ENCODE results near the gene B4GALT5. TPM values are rescaled to one million over a fixed set of nuclear protein-coding genes. Genes with fewer than 3 reads are reported as not detected.
A peak's percentile ranks its signal among the peaks of the same experiment; 100 is the strongest.
"Not testable (repeated sequence)": the region's sequence is repeated elsewhere in the genome, so short reads cannot be mapped to it uniquely, and the experiment has no call there.

B4GALT5 gene
- total and polyA plus RNA-seq, 2 donors from 2014 or later: 21.4 to 73.3 TPM

GRCh38 chr20:49724408-49725223 lies 10.9 kb upstream of the B4GALT5 start:
- Histone ChIP-seq H3K9ac (ENCODE audit: low read length in 3 of 3) (peak overlapping the region in 1 of 3 donors; percentile 44), H3K27ac (ENCODE audit: low read depth in 2 of 2, low read length in 2 of 2) (peak overlapping the region; percentile 17 to 84), H3K4me3 (ENCODE audit: low read length in 3 of 3) (peak overlapping the region in 2 of 3 donors; percentile 11 to 30), H3K4me1 (ENCODE audit: control insufficient read depth in 2 of 3, insufficient read depth in 2 of 3, low read depth in 1 of 3, low read length in 3 of 3) (peaks cover 0 to 7% (median 6%) of the 10 kb centered on the region in 3 donors), H3K27me3 (ENCODE audit: control insufficient read depth, insufficient read depth, low read length) (no peaks in the 10 kb centered on the region), H3K36me3 (ENCODE audit: control insufficient read depth in 2 of 3, insufficient read depth in 3 of 3, low read length in 3 of 3) (no peaks in the 10 kb centered on the region), H3K9me3 (ENCODE audit: control insufficient read depth in 2 of 3, insufficient read depth in 1 of 3, low read length in 3 of 3) (no peaks in the 10 kb centered on the region)
- DNase-seq: peak; percentile 65 to 91 (median 82)
- intact Hi-C loops (cut with DNase I): no loop called here
- FAIRE-seq: peak; percentile 53
- no peak for TF ChIP-seq CTCF (IDR thresholded peaks at IDR 0.05; ENCODE audit: borderline replicate concordance, extremely low read depth, insufficient read depth)

GRCh38 chr20:49723758-49724157 lies 10.1 kb upstream of the B4GALT5 start:
- FAIRE-seq; H3K27ac ChIP-seq (ENCODE audit: low read depth in 2 of 2, low read length in 2 of 2); H3K4me3 ChIP-seq (ENCODE audit: low read length in 3 of 3); H3K4me1 ChIP-seq (ENCODE audit: control insufficient read depth in 2 of 3, insufficient read depth in 2 of 3, low read depth in 1 of 3, low read length in 3 of 3); H3K27me3 ChIP-seq (ENCODE audit: control insufficient read depth, insufficient read depth, low read length); H3K9me3 ChIP-seq (ENCODE audit: control insufficient read depth in 2 of 3, insufficient read depth in 1 of 3, low read length in 3 of 3); H3K36me3 ChIP-seq (ENCODE audit: control insufficient read depth in 2 of 3, insufficient read depth in 3 of 3, low read length in 3 of 3); H3K9ac ChIP-seq (ENCODE audit: low read length in 3 of 3); intact Hi-C loops (cut with DNase I); DNase-seq: not testable (repeated sequence)

GRCh38 chr20:49721326-49721725 lies 7.6 kb upstream of the B4GALT5 start:
- H3K4me3 ChIP-seq (ENCODE audit: low read length in 3 of 3); DNase-seq; H3K9ac ChIP-seq (ENCODE audit: low read length in 3 of 3); H3K27ac ChIP-seq (ENCODE audit: low read depth in 2 of 2, low read length in 2 of 2); intact Hi-C loops (cut with DNase I); H3K36me3 ChIP-seq (ENCODE audit: control insufficient read depth in 2 of 3, insufficient read depth in 3 of 3, low read length in 3 of 3); H3K4me1 ChIP-seq (ENCODE audit: control insufficient read depth in 2 of 3, insufficient read depth in 2 of 3, low read depth in 1 of 3, low read length in 3 of 3); H3K27me3 ChIP-seq (ENCODE audit: control insufficient read depth, insufficient read depth, low read length); H3K9me3 ChIP-seq (ENCODE audit: control insufficient read depth in 2 of 3, insufficient read depth in 1 of 3, low read length in 3 of 3); FAIRE-seq: not testable (repeated sequence)

GRCh38 chr20:49715466-49715865 lies 1.8 kb upstream of the B4GALT5 start:
- Histone ChIP-seq H3K27ac (ENCODE audit: low read depth in 2 of 2, low read length in 2 of 2) (no peak overlapping the region), H3K4me1 (ENCODE audit: control insufficient read depth in 2 of 3, insufficient read depth in 2 of 3, low read depth in 1 of 3, low read length in 3 of 3) (peaks cover 3 to 12% (median 11%) of the 10 kb centered on the region in 3 donors), H3K4me3 (ENCODE audit: low read length in 3 of 3) (no peak overlapping the region), H3K9ac (ENCODE audit: low read length in 3 of 3) (no peak overlapping the region), H3K27me3 (ENCODE audit: control insufficient read depth, insufficient read depth, low read length) (no peaks in the 10 kb centered on the region), H3K36me3 (ENCODE audit: control insufficient read depth in 2 of 3, insufficient read depth in 3 of 3, low read length in 3 of 3) (no peaks in the 10 kb centered on the region), H3K9me3 (ENCODE audit: control insufficient read depth in 2 of 3, insufficient read depth in 1 of 3, low read length in 3 of 3) (no peaks in the 10 kb centered on the region)
- intact Hi-C loops (cut with DNase I): no loop called here
- no peak for DNase-seq
- no peak for FAIRE-seq
- no peak for TF ChIP-seq CTCF (IDR thresholded peaks at IDR 0.05; ENCODE audit: borderline replicate concordance, extremely low read depth, insufficient read depth)
